HPDE6-E6E7 (cell line): ENCODE measurements around the gene EXOC2.

Experiments
- DNase-seq: peaks from one replicate; pipeline ENCODE4 v3.0.0; 2011; ENCODE audit warnings: missing footprints; ENCODE audit errors: extremely low spot score

The EXOC2 gene

GRCh38 chr6:582370-582769 is 110.6 kb downstream of the EXOC2 start:
- DNase-seq: no peak

- DNase-seq: no peak
These were observed 113.6 kb downstream of the EXOC2 start for GRCh38 chr6:579339-579738.

- no peak for DNase-seq
These were observed 120.2 kb downstream of the EXOC2 start for GRCh38 chr6:572596-573265.

- no peak for DNase-seq
These were observed 121.0 kb downstream of the EXOC2 start for GRCh38 chr6:571892-572291.

GRCh38 chr6:570825-571224 is 122.1 kb downstream of the EXOC2 start:
- DNase-seq: no peak

- no peak for DNase-seq
These were observed 123.9 kb downstream of the EXOC2 start for GRCh38 chr6:568954-569523.

GRCh38 chr6:568085-568484 is 124.9 kb downstream of the EXOC2 start:
- no peak for DNase-seq

GRCh38 chr6:563863-564262 is 129.1 kb downstream of the EXOC2 start:
- DNase-seq: no peak

- DNase-seq: no peak
These were observed 130.8 kb downstream of the EXOC2 start for GRCh38 chr6:562052-562676.

- DNase-seq: peak; percentile 70
These were observed 131.6 kb downstream of the EXOC2 start for GRCh38 chr6:561335-561734.

GRCh38 chr6:558959-559358 is 134.0 kb downstream of the EXOC2 start:
- DNase-seq: no peak

- DNase-seq: no peak
These were observed 134.8 kb downstream of the EXOC2 start for GRCh38 chr6:558089-558488.

- DNase-seq: no peak
These were observed 141.0 kb downstream of the EXOC2 start for GRCh38 chr6:551829-552350.

GRCh38 chr6:551405-551804 is 141.5 kb downstream of the EXOC2 start:
- DNase-seq: peak; percentile 77

- DNase-seq: no peak
These were observed 143.0 kb downstream of the EXOC2 start for GRCh38 chr6:549906-550305.

GRCh38 chr6:548517-548916 is 144.4 kb downstream of the EXOC2 start:
- DNase-seq: no peak

GRCh38 chr6:548091-548490 is 144.8 kb downstream of the EXOC2 start:
- DNase-seq: no peak

- DNase-seq: no peak
These were observed 152.4 kb downstream of the EXOC2 start for GRCh38 chr6:540490-540889.

GRCh38 chr6:537114-537513 is 155.8 kb downstream of the EXOC2 start:
- DNase-seq: no peak

- no peak for DNase-seq
These were observed 162.5 kb downstream of the EXOC2 start for GRCh38 chr6:530425-530824.

- no peak for DNase-seq
These were observed 163.9 kb downstream of the EXOC2 start for GRCh38 chr6:528989-529388.

- no peak for DNase-seq
These were observed 164.8 kb downstream of the EXOC2 start for GRCh38 chr6:527989-528673.

- DNase-seq: no peak
These were observed 168.1 kb downstream of the EXOC2 start for GRCh38 chr6:524803-525202.
